H1 (cell line): ENCODE measurements around the gene RIOK3. TPM values are rescaled to one million over a fixed set of nuclear protein-coding genes. Genes with fewer than 3 reads are reported as not detected.

Experiments used
- CTCF ChIA-PET: fragments of 300-600 bp; sonication (Branson Sonifier 250); formaldehyde crosslinking; loops from one replicate; lab custom pipeline; 2021; ENCODE audit not compliant: partially characterized antibody; lab: Charles Lee
- POLR2A ChIA-PET: fragments of 300-600 bp; sonication (Branson Sonifier 250); formaldehyde crosslinking; loops from one replicate; lab custom pipeline; 2021; ENCODE audit warnings: inconsistent platforms; ENCODE audit not compliant: partially characterized antibody; lab: Charles Lee
- DNase-seq, 2 experiments: peaks; one replicate each; pipeline versions ENCODE4 v3.0.0 to v3.0.0-alpha.2; 2010 to 2022; ENCODE audit warnings: low spot score in 2 of 2, low read depth in 1 of 2, mixed read lengths in 1 of 2
- FAIRE-seq: peaks from 2 replicates; lab custom pipeline; 2011; peaks lifted over from hg19 to GRCh38; lab: Jason Lieb, UNC
- H2AFZ ChIP-seq: 2 replicates; pipeline ENCODE4 v1.8.1; 2012; ENCODE audit warnings: low read length, inconsistent platforms
- H2AK5ac ChIP-seq: 2 replicates; pipeline ENCODE4 v1.6.1; 2013; ENCODE audit warnings: low read depth, low read length
- H2BK120ac ChIP-seq: replicated peaks from 2 replicates; pipeline ENCODE3; 2013; ENCODE audit warnings: low read depth, low read length, inconsistent platforms
- H2BK12ac ChIP-seq: 2 replicates; pipeline ENCODE4 v1.6.1; 2013; ENCODE audit warnings: low read depth, low read length
- H2BK15ac ChIP-seq: 2 replicates; pipeline ENCODE4 v1.6.1; 2013; ENCODE audit warnings: low read length
- H2BK20ac ChIP-seq: 2 replicates; pipeline ENCODE4 v1.6.1; 2013; ENCODE audit warnings: low read length
- H2BK5ac ChIP-seq: 2 replicates; pipeline ENCODE4 v1.6.1; 2013; ENCODE audit warnings: low read depth, low read length
- H3K14ac ChIP-seq: 2 replicates; pipeline ENCODE4 v1.6.1; 2013; ENCODE audit warnings: inconsistent platforms; ENCODE audit not compliant: insufficient read length
- H3K18ac ChIP-seq: 2 replicates; pipeline ENCODE4 v1.6.1; 2013; ENCODE audit warnings: low read length; ENCODE audit errors: extremely low read depth
- H3K23ac ChIP-seq: 2 replicates; pipeline ENCODE4 v1.6.1; 2013; ENCODE audit warnings: inconsistent platforms; ENCODE audit not compliant: insufficient read length
- H3K23me2 ChIP-seq: 2 replicates; pipeline ENCODE4 v1.6.1; 2013; ENCODE audit warnings: low read depth, low read length
- H3K27ac ChIP-seq: 2 replicates; pipeline ENCODE4 v1.6.1; 2011; ENCODE audit warnings: low read depth, low read length, inconsistent platforms
- H3K27me3 ChIP-seq, 4 experiments: replicated peaks in 1 of 4; 1 replicate in 1 of 4; 2 replicates in 3 of 4; pipeline versions ENCODE4 v1.6.1 to v1.8.1; 2011 to 2013; ENCODE audit warnings: low read length in 3 of 4, mild to moderate bottlenecking in 3 of 4, inconsistent platforms in 2 of 4, mixed read lengths in 2 of 4, moderate library complexity in 1 of 4; ENCODE audit not compliant: control insufficient read depth in 3 of 4, insufficient read depth in 3 of 4; ENCODE audit errors: extremely low read depth in 1 of 4
- H3K36me3 ChIP-seq, 4 experiments: 2 replicates each; pipeline versions ENCODE4 v1.6.1 to v1.8.1; 2011 to 2013; ENCODE audit warnings: mild to moderate bottlenecking in 4 of 4, low read length in 3 of 4, moderate library complexity in 2 of 4, control low read depth in 1 of 4, inconsistent platforms in 1 of 4; ENCODE audit not compliant: insufficient read depth in 4 of 4, control insufficient read depth in 2 of 4
- H3K4ac ChIP-seq: replicated peaks from 2 replicates; pipeline ENCODE3; 2013; ENCODE audit warnings: low read length, low read depth, mixed read lengths, inconsistent platforms; ENCODE audit not compliant: insufficient read length
- H3K4me1 ChIP-seq, 4 experiments: replicated peaks in 1 of 4; 1 replicate in 1 of 4; 2 replicates in 3 of 4; pipeline versions ENCODE4 v1.6.1 to v1.8.1; 2011 to 2013; ENCODE audit warnings: low read length in 3 of 4, inconsistent platforms in 2 of 4, mixed read lengths in 1 of 4; ENCODE audit not compliant: insufficient read depth in 4 of 4, control insufficient read depth in 3 of 4
- H3K4me2 ChIP-seq, 2 experiments: 2 replicates each; pipeline versions ENCODE4 v1.6.1 to v1.8.1; 2011 to 2013; ENCODE audit warnings: low read depth in 2 of 2, low read length in 2 of 2, control low read depth in 1 of 2, inconsistent platforms in 1 of 2, mild to moderate bottlenecking in 1 of 2; ENCODE audit not compliant: insufficient read depth in 1 of 2
- H3K4me3 ChIP-seq, 4 experiments: fragments of 200-600, 300-600 bp in 1 of 4; sonication (generic), shearing (Covaris generic), sonication (Bioruptor Twin) in 1 of 4; 2 replicates each; pipeline versions ENCODE4 v1.5.1 to v1.8.1; 2011 to 2016; ENCODE audit warnings: low read length in 4 of 4, low read depth in 3 of 4, control low read depth in 2 of 4, inconsistent platforms in 2 of 4, mild to moderate bottlenecking in 2 of 4, mixed read lengths in 1 of 4, moderate library complexity in 1 of 4; ENCODE audit not compliant: insufficient read depth in 2 of 4; ENCODE audit errors: extremely low read depth in 1 of 4
- H3K56ac ChIP-seq: replicated peaks from 2 replicates; pipeline ENCODE3; 2013; ENCODE audit warnings: low read depth, mild to moderate bottlenecking, mixed read lengths, low read length, inconsistent platforms; ENCODE audit not compliant: insufficient read length
- H3K79me1 ChIP-seq: 2 replicates; pipeline ENCODE4 v1.6.1; 2013; ENCODE audit warnings: low read depth, low read length, control low read depth
- H3K79me2 ChIP-seq, 2 experiments: 2 replicates each; pipeline versions ENCODE4 v1.6.1 to v1.8.1; 2012 to 2013; ENCODE audit warnings: low read length in 2 of 2, mild to moderate bottlenecking in 2 of 2, inconsistent platforms in 1 of 2; ENCODE audit not compliant: insufficient read depth in 2 of 2, control insufficient read depth in 1 of 2
- H3K9ac ChIP-seq, 4 experiments: replicated peaks in 1 of 4; 1 replicate in 1 of 4; 2 replicates in 3 of 4; pipeline versions ENCODE4 v1.6.1 to v1.8.1; 2011 to 2013; ENCODE audit warnings: low read depth in 3 of 4, low read length in 3 of 4, control low read depth in 2 of 4, mild to moderate bottlenecking in 2 of 4, moderate library complexity in 2 of 4, inconsistent platforms in 1 of 4; ENCODE audit errors: extremely low read depth in 1 of 4
- H3K9me3 ChIP-seq, 2 experiments: 2 replicates each; pipeline versions ENCODE4 v1.6.1 to v1.8.1; 2012 to 2013; ENCODE audit warnings: mild to moderate bottlenecking in 2 of 2, moderate library complexity in 2 of 2, control low read depth in 1 of 2, inconsistent platforms in 1 of 2, low read depth in 1 of 2, low read length in 1 of 2, mixed read lengths in 1 of 2; ENCODE audit not compliant: insufficient read depth in 2 of 2
- H4K20me1 ChIP-seq, 2 experiments: replicated peaks in 1 of 2; 2 replicates each; pipeline versions ENCODE3 to v1.8.1; 2011 to 2013; ENCODE audit warnings: inconsistent platforms in 2 of 2, low read length in 2 of 2, mild to moderate bottlenecking in 1 of 2; ENCODE audit not compliant: insufficient read depth in 2 of 2, control insufficient read depth in 1 of 2
- H4K5ac ChIP-seq: 2 replicates; pipeline ENCODE4 v1.6.1; 2013; ENCODE audit warnings: low read length, low read depth, mixed read lengths, inconsistent platforms; ENCODE audit not compliant: insufficient read length
- H4K8ac ChIP-seq: 2 replicates; pipeline ENCODE4 v1.8.0; 2013; ENCODE audit warnings: mild to moderate bottlenecking, moderate library complexity, low read length, inconsistent platforms; ENCODE audit not compliant: insufficient read depth; ENCODE audit errors: extremely low read depth
- H4K91ac ChIP-seq: replicated peaks from 2 replicates; pipeline ENCODE3; 2013; ENCODE audit warnings: low read length, mixed read lengths, inconsistent platforms; ENCODE audit not compliant: insufficient read length
- ASH2L ChIP-seq: fragments of 200-600, 300-600 bp; sonication (generic); IDR thresholded peaks from one replicate; pipeline ENCODE4 v1.7.1; 2017; ENCODE audit warnings: low read length
- BRCA1 ChIP-seq: IDR thresholded peaks from 2 replicates; pipeline ENCODE4 v1.6.1; 2012; ENCODE audit warnings: low read depth, low read length, improper control_type of control experiment
- CBX8 ChIP-seq: fragments of 300-800, 300-1000 bp; sonication (generic); IDR thresholded peaks from 2 replicates; pipeline ENCODE4 v1.7.1; 2016; ENCODE audit warnings: low read depth, low read length, borderline replicate concordance
- KDM5A ChIP-seq: fragments of 200-600 bp; IDR thresholded peaks from 2 replicates; pipeline ENCODE4 v1.7.1; 2012; ENCODE audit warnings: mild to moderate bottlenecking, low read length, inconsistent platforms, mixed read lengths
- MAFK ChIP-seq: IDR thresholded peaks from 2 replicates; pipeline ENCODE4 v1.6.1; 2012; ENCODE audit warnings: low read depth, mild to moderate bottlenecking, improper control_type of control experiment, low read length
- MAX ChIP-seq: IDR thresholded peaks from 2 replicates; pipeline ENCODE4 v1.6.1; 2012; ENCODE audit warnings: inconsistent platforms
- SP4 ChIP-seq: IDR thresholded peaks from 2 replicates; pipeline ENCODE4 v1.6.1; 2012; ENCODE audit warnings: low read length, inconsistent platforms
- TAF7 ChIP-seq: optimal IDR thresholded peaks from 2 replicates; pipeline ENCODE3; 2011; ENCODE audit warnings: low read depth, mild to moderate bottlenecking, inconsistent platforms, low read length, moderate library complexity, borderline replicate concordance
- TCF12 ChIP-seq: IDR thresholded peaks from 2 replicates; pipeline ENCODE4 v1.6.1; 2011; ENCODE audit warnings: low read depth, mild to moderate bottlenecking, low read length
- WGBS, 2 experiments: shearing (Covaris generic) in 1 of 2; methylation state at CpG; one replicate each; pipeline versions ENCODE4 v1.1.6 to v1.1.7; 2013 to 2015; ENCODE audit warnings: low lambda C conversion rate in 2 of 2, mixed read lengths in 2 of 2, inconsistent platforms in 1 of 2, low coverage in 1 of 2, missing lambda C conversion rate in 1 of 2; ENCODE audit not compliant: insufficient replicate concordance in 2 of 2, insufficient coverage in 1 of 2, insufficient read length in 1 of 2; ENCODE audit errors: extremely low coverage in 1 of 2, missing lambda C conversion rate in 1 of 2; 5-methylcytosine and 5-hydroxymethylcytosine counted together
- polyA plus RNA-seq, 7 experiments: library from polyadenylated mRNA; depleted of rRNA in 3 of 7; stranded (reverse) in 5 of 7; unstranded in 2 of 7; fragments of >200 nt in 5 of 7; fragments of 200-250 nt in 2 of 7; gene quantifications; 1 replicate in 5 of 7; 2 replicates in 1 of 7; 4 replicates in 1 of 7; pipeline versions ENCODE4 v1.2.1 to v1.2.3, GENCODE V29; 2011 to 2013; ENCODE audit warnings: missing spikeins in 2 of 7, mixed read lengths in 2 of 7
- total RNA-seq: library from RNA; stranded (reverse); fragmentation: NEBNext Ultra II Directional; extraction: Animal tissue kit (Norgen Biotek cat#: 25700); gene quantifications from 2 replicates; pipeline ENCODE4 v1.2.1, GENCODE V29; 2021
- TF ChIP-seq, protein P1 (sequence below): IDR thresholded peaks from 2 replicates; pipeline ENCODE4 v1.6.1; 2011; ENCODE audit warnings: low read depth, mild to moderate bottlenecking, low read length; ENCODE audit not compliant: insufficient read depth
- TF ChIP-seq, protein P2 (sequence below): IDR thresholded peaks from 2 replicates; pipeline ENCODE4 v1.6.1; 2012; ENCODE audit warnings: inconsistent platforms

Gene RIOK3
- total and polyA plus RNA-seq, 2 of the 8 experiments (the other 6 are each of a cell fraction or from before 2014, with no cell fraction given) = 7.5 to 24.3 TPM

- peak overlapping the region; percentile 88 for H2AFZ ChIP-seq
- H3K9me3 ChIP-seq = no peaks in the 10 kb centered on the region
- no peak overlapping the region for H3K23ac ChIP-seq
- ChIA-PET POLR2A (no interaction called here), CTCF (no interaction called here)
- peak overlapping the region; percentile 73 to 87 for H3K4me2 ChIP-seq
- H4K8ac ChIP-seq = peak overlapping the region; percentile 39; the same call in 1 of the 2 replicates
- WGBS, 2 experiments = 2% methylated on average over 42 of the region's 42 CpGs; no CpG with 5 or more reads in 1 of the 2 experiments
- no peak overlapping the region; the same call in 1 of the 2 replicates for H2BK15ac ChIP-seq
- peak overlapping the region; percentile 55 for H4K5ac ChIP-seq
- H3K9ac ChIP-seq = peak overlapping the region in 3 of 4 experiments; percentile 44 to 72 (median 63); a peak in 6 of 7 replicates
- H3K27me3 ChIP-seq = no peaks in the 10 kb centered on the region; a peak in 2 of 7 replicates
- H3K18ac ChIP-seq = peak overlapping the region; percentile 17
- H2AK5ac ChIP-seq = no peak overlapping the region
- no peak for FAIRE-seq
- no peak overlapping the region for H2BK120ac ChIP-seq
- H4K91ac ChIP-seq = no peak overlapping the region
- H3K36me3 ChIP-seq = no peaks in the 10 kb centered on the region
- no peak overlapping the region for H2BK5ac ChIP-seq
- H3K4ac ChIP-seq = no peak overlapping the region
- H2BK20ac ChIP-seq = no peak overlapping the region
- no peak overlapping the region for H3K27ac ChIP-seq
- peak overlapping the region; percentile 10; the same call in 1 of the 2 replicates for H2BK12ac ChIP-seq
- no peaks in the 10 kb centered on the region for H3K79me2 ChIP-seq
- no peak overlapping the region for H3K14ac ChIP-seq
- peak overlapping the region; percentile 75 to 93 (median 85) for H3K4me3 ChIP-seq
- peak; percentile 25 to 93 for DNase-seq
- H3K23me2 ChIP-seq = peaks cover 10% of the 10 kb centered on the region; the same call in 1 of the 2 replicates
- H3K56ac ChIP-seq = no peak overlapping the region
- no peaks in the 10 kb centered on the region; the same call in 1 of the 2 replicates for H3K79me1 ChIP-seq
- peaks cover 0 to 1% of the 10 kb centered on the region in 2 experiments for H4K20me1 ChIP-seq
- no peaks in the 10 kb centered on the region; a peak in 2 of 7 replicates for H3K4me1 ChIP-seq
- no peak for TF ChIP-seq TCF12
- TF ChIP-seq ASH2L = peak; percentile 80
- TF ChIP-seq, protein P1, sequence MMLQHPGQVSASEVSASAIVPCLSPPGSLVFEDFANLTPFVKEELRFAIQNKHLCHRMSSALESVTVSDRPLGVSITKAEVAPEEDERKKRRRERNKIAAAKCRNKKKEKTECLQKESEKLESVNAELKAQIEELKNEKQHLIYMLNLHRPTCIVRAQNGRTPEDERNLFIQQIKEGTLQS = peak; percentile 65; the same call in 1 of the 2 replicates
- TF ChIP-seq CBX8 = no peak
- no peak for TF ChIP-seq SP4
- peak; percentile 89 for TF ChIP-seq MAX
- TF ChIP-seq MAFK = no peak
- TF ChIP-seq, protein P2, sequence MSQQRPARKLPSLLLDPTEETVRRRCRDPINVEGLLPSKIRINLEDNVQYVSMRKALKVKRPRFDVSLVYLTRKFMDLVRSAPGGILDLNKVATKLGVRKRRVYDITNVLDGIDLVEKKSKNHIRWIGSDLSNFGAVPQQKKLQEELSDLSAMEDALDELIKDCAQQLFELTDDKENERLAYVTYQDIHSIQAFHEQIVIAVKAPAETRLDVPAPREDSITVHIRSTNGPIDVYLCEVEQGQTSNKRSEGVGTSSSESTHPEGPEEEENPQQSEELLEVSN = peak; percentile 87
- TF ChIP-seq BRCA1 = no peak
- TF ChIP-seq KDM5A = no peak
- no peak for TF ChIP-seq TAF7
Observed at GRCh38 chr18:23437357-23438045, 15.6 kb upstream of the RIOK3 start.
